Adipose tissue (tissue), 3 donors: ENCODE measurements around the gene TMCC2. TPM values are rescaled to one million over a fixed set of nuclear protein-coding genes. Genes with fewer than 3 reads are reported as not detected.

Experiments used
- H3K27ac ChIP-seq: one replicate; pipeline ENCODE4 v1.5.1; 2013; ENCODE audit warnings: low read depth, low read length
- WGBS, 3 donors: extraction: QIAGEN DNeasy Blood & Tissue Kit; methylation state at CpG; one replicate each; pipeline ENCODE4 v1.1.7; 2013; 5-methylcytosine and 5-hydroxymethylcytosine counted together
- polyA plus RNA-seq, 3 donors: library from polyadenylated mRNA; stranded (reverse); fragments of 200-250 nt; gene quantifications; one replicate each; pipeline ENCODE4 v1.2.3, GENCODE V29; 2013
- donor health status: healthy with polysubstance abuse.
- donor health status: Bipolar disorder and iron deficiency.
- donor health status: healthy.

Gene TMCC2
- polyA plus RNA-seq, 3 donors = 0.70 to 3.1 (median 0.92) TPM

- WGBS, 3 donors = 82 to 90% (median 88%) methylated on average over 8 of the region's 8 CpGs
- no peak overlapping the region for H3K27ac ChIP-seq
These were observed 8.8 kb downstream of the TMCC2 start for GRCh38 chr1:205236526-205236925.

GRCh38 chr1:205236951-205237475, 9.3 kb downstream of the TMCC2 start:
- 62 to 81% (median 69%) methylated on average over 4 of the region's 4 CpGs for WGBS, 3 donors
- H3K27ac ChIP-seq = no peak overlapping the region

GRCh38 chr1:205237526-205238484, 10.1 kb downstream of the TMCC2 start:
- no peak overlapping the region for H3K27ac ChIP-seq
- 46 to 81% (median 58%) methylated on average over 12 of the region's 12 CpGs for WGBS, 3 donors

- no peak overlapping the region for H3K27ac ChIP-seq
- 60 to 67% (median 64%) methylated on average over 3 of the region's 3 CpGs for WGBS, 3 donors
These were observed 11.3 kb downstream of the TMCC2 start for GRCh38 chr1:205239078-205239477.

- H3K27ac ChIP-seq = no peak overlapping the region
These were observed 12.4 kb downstream of the TMCC2 start for GRCh38 chr1:205240118-205240517.

GRCh38 chr1:205240569-205240968, 12.8 kb downstream of the TMCC2 start:
- WGBS, 3 donors = 83 to 92% (median 87%) methylated on average over 3 of the region's 3 CpGs
- H3K27ac ChIP-seq = no peak overlapping the region

More at GRCh38 chr1:205240118-205240517, 12.4 kb downstream of the TMCC2 start:
- 88 to 93% (median 90%) methylated on average over 6 of the region's 6 CpGs for WGBS, 3 donors

- WGBS, 3 donors = 94 to 97% (median 95%) methylated on average over 34 to 36 of the region's 36 CpGs
These were observed 13.8 kb downstream of the TMCC2 start for GRCh38 chr1:205241366-205242030.

GRCh38 chr1:205243350-205244191, 15.8 kb downstream of the TMCC2 start:
- no peak overlapping the region for H3K27ac ChIP-seq
- 90 to 95% (median 91%) methylated on average over 8 of the region's 8 CpGs for WGBS, 3 donors

More at GRCh38 chr1:205241366-205242030, 13.8 kb downstream of the TMCC2 start:
- H3K27ac ChIP-seq = no peak overlapping the region

- WGBS, 3 donors = 77 to 90% (median 88%) methylated on average over 4 of the region's 4 CpGs
- H3K27ac ChIP-seq = no peak overlapping the region
These were observed 16.6 kb downstream of the TMCC2 start for GRCh38 chr1:205244384-205244783.

GRCh38 chr1:205245096-205245495, 17.4 kb downstream of the TMCC2 start:
- H3K27ac ChIP-seq = no peak overlapping the region
- WGBS, 3 donors = 90 to 91% (median 91%) methylated on average over 7 of the region's 7 CpGs

- H3K27ac ChIP-seq = no peak overlapping the region
- 89 to 90% (median 89%) methylated on average over 10 of the region's 10 CpGs for WGBS, 3 donors
These were observed 18.8 kb downstream of the TMCC2 start for GRCh38 chr1:205246351-205247119.

- 39 to 74% (median 48%) methylated on average over 9 of the region's 9 CpGs for WGBS, 3 donors
- H3K27ac ChIP-seq = no peak overlapping the region
These were observed 19.6 kb downstream of the TMCC2 start for GRCh38 chr1:205247130-205247921.

GRCh38 chr1:205248793-205249601, 21.3 kb downstream of the TMCC2 start:
- no peak overlapping the region for H3K27ac ChIP-seq
- 30 to 57% (median 37%) methylated on average over 11 of the region's 11 CpGs for WGBS, 3 donors

- WGBS, 3 donors = 44 to 90% (median 74%) methylated on average over 4 of the region's 4 CpGs
- H3K27ac ChIP-seq = no peak overlapping the region
These were observed 21.9 kb downstream of the TMCC2 start for GRCh38 chr1:205249651-205250050.

GRCh38 chr1:205250699-205251098, 23.0 kb downstream of the TMCC2 start:
- WGBS, 3 donors = 70 to 79% (median 75%) methylated on average over 6 of the region's 6 CpGs
- no peak overlapping the region for H3K27ac ChIP-seq

- no peak overlapping the region for H3K27ac ChIP-seq
- WGBS, 3 donors = 76 to 94% (median 85%) methylated on average over 5 of the region's 5 CpGs
These were observed 23.8 kb downstream of the TMCC2 start for GRCh38 chr1:205251576-205251975.
